ENCODE data around the gene SRGAP1.

SRGAP1 gene

DNA sequence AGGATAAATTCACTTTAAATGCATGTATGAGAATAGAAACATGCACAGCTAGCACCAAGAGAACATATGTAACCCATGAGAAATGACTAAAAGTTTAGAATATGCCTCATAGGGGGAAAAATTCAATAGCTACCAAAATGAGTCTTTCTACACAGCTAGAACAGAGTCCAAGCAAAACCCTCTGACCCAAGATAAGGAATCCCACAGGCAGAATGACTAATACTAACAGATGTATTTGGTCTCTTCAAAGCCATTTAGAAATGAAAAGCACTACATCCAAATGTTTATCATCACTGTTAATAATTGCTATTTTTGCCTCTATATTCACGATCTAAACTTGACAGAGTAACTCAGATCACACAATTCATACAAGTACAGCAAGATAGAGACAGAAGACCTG, 333.6 kb downstream of the SRGAP1 start:
- TF ChIP-seq, protein P1, sequence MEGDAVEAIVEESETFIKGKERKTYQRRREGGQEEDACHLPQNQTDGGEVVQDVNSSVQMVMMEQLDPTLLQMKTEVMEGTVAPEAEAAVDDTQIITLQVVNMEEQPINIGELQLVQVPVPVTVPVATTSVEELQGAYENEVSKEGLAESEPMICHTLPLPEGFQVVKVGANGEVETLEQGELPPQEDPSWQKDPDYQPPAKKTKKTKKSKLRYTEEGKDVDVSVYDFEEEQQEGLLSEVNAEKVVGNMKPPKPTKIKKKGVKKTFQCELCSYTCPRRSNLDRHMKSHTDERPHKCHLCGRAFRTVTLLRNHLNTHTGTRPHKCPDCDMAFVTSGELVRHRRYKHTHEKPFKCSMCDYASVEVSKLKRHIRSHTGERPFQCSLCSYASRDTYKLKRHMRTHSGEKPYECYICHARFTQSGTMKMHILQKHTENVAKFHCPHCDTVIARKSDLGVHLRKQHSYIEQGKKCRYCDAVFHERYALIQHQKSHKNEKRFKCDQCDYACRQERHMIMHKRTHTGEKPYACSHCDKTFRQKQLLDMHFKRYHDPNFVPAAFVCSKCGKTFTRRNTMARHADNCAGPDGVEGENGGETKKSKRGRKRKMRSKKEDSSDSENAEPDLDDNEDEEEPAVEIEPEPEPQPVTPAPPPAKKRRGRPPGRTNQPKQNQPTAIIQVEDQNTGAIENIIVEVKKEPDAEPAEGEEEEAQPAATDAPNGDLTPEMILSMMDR (IDR thresholded peaks at IDR 0.05): no peak
- Mint-ChIP-seq H3K4me1 (peaks cover 12% of the 10 kb centered on the region), H3K27me3 (ENCODE audit: low read depth, poor library complexity) (peaks cover 10% of the 10 kb centered on the region), H3K4me3 (no peak overlapping the region), H3K9me3 (no peaks in the 10 kb centered on the region), H3K27ac (no peak overlapping the region), H3K36me3 (ENCODE audit: low read depth) (no peaks in the 10 kb centered on the region)
- no peak for DNase-seq

DNA sequence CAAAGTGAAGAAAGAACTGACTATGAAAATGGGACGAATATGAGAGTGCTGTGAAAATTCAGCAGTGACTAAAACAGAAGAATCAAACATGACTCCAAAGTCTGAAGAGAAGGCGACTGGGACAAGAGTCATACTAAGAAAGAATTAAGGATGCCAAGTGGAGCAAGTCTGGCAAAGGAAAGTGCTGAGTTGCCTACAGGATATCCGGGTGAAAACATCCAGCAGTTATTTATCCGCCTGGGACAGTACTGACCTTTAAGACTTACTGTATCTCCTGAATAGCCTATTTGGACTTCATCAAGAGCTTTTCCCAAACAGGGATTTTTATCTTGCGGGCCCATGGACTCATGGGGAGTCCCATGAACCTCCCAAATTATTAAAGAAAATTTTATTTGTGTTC, 336.5 kb downstream of the SRGAP1 start:
- Mint-ChIP-seq H3K36me3 (ENCODE audit: low read depth) (no peaks in the 10 kb centered on the region), H3K27me3 (ENCODE audit: low read depth, poor library complexity) (peaks cover 9% of the 10 kb centered on the region), H3K27ac (no peak overlapping the region), H3K4me3 (no peak overlapping the region), H3K9me3 (no peaks in the 10 kb centered on the region), H3K4me1 (peaks cover 6% of the 10 kb centered on the region)
- TF ChIP-seq, protein P1 (IDR thresholded peaks at IDR 0.05): no peak
- no peak for DNase-seq

DNA sequence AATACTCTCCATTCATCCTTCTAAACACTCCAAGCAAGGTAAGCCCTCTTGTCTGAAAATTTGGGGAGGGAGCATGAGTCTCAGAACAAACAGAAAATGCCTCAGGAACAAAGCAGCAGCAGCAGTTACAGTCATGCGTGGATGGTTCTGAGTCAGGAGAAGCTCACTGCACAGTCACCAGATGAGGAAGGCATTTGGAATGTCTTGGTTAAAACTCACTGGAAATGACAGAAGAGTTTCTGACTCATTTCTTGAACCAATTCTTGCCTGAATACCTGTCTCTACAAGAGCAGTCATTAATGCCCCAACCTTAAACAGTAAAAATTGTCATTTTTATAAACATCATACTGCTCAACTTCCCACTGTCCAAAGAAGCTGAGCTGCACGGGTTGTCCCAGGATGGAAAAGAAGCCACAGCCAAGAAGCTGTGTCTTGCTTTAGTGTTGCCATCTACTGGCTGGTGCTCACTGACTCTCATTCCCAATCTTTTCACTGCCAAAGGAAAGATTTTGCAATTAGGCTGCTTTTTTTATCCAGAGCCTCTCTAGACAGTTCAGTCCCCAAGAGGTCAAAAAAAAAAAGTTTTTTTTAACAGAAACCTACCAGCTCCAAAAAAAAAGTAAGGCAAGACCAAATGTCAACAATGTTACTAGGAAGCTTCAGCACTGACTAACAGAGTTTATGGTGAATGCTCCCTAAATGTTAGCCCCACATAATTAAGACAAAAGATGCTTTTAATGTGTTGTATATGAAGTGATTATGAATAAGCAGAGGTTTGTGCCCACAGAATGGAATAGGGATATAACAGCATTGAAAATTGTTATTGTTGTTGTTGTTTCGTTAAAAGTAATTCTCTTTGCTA, 337.2 kb downstream of the SRGAP1 start:
- H3K27ac Mint-ChIP-seq: no peak overlapping the region
- H3K27me3 Mint-ChIP-seq (ENCODE audit: low read depth, poor library complexity): peaks cover 8% of the 10 kb centered on the region
- TF ChIP-seq, protein P1 (IDR thresholded peaks at IDR 0.05): no peak
- peak; percentile 6 for DNase-seq
- peaks cover 6% of the 10 kb centered on the region for H3K4me1 Mint-ChIP-seq
- H3K4me3 Mint-ChIP-seq: no peak overlapping the region
- H3K9me3 Mint-ChIP-seq: no peaks in the 10 kb centered on the region
- no peaks in the 10 kb centered on the region for H3K36me3 Mint-ChIP-seq (ENCODE audit: low read depth)

DNA sequence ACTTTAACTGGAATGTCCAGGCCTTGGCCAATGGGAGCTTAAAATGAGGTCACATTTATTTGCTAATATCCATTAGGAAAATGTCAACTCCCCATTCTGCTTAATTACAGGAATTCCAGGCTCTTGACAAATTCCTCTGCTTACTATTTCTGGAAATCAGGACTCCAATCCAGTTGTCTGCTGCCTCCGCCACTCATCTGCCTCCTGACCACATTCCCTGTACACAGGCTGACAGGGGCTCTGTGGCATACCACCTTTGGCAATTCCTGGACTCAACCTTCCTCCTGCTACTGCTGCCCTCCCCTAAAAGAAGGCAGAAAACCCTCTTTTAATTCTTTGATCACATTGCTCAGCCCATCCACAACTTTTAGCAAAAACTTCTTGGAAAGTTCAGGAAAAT, 339.7 kb downstream of the SRGAP1 start:
- no peak for DNase-seq
- no peaks in the 10 kb centered on the region for H3K36me3 Mint-ChIP-seq (ENCODE audit: low read depth)
- H3K4me3 Mint-ChIP-seq: no peak overlapping the region
- H3K4me1 Mint-ChIP-seq: peaks cover 6% of the 10 kb centered on the region
- peaks cover 3% of the 10 kb centered on the region for H3K27me3 Mint-ChIP-seq (ENCODE audit: low read depth, poor library complexity)
- no peaks in the 10 kb centered on the region for H3K9me3 Mint-ChIP-seq
- TF ChIP-seq, protein P1 (IDR thresholded peaks at IDR 0.05): no peak
- no peak overlapping the region for H3K27ac Mint-ChIP-seq

DNA sequence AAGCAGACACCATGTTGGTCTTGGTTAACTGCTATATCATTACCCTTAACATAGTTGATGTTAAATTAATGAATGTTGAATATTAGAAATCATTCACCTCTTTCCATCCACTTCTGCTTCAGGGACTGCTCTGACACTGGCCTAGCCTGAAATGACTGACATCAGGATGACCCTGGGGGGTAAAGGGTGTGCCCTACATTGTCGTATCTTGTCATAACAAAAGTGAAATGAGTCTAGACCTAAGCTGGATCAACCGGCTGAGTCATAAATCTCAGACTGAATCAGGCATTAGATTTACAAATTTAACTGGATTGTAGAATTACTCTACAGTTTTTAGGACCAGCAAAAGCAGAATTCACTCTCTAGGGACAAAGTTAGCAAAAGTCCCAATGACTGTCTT, 342.3 kb downstream of the SRGAP1 start:
- no peak for DNase-seq
- no peak overlapping the region for H3K4me3 Mint-ChIP-seq
- H3K9me3 Mint-ChIP-seq: no peaks in the 10 kb centered on the region
- peaks cover under 1% of the 10 kb centered on the region for H3K4me1 Mint-ChIP-seq
- no peak overlapping the region for H3K27ac Mint-ChIP-seq
- no peaks in the 10 kb centered on the region for H3K27me3 Mint-ChIP-seq (ENCODE audit: low read depth, poor library complexity)
- TF ChIP-seq, protein P1 (IDR thresholded peaks at IDR 0.05): no peak
- no peaks in the 10 kb centered on the region for H3K36me3 Mint-ChIP-seq (ENCODE audit: low read depth)

DNA sequence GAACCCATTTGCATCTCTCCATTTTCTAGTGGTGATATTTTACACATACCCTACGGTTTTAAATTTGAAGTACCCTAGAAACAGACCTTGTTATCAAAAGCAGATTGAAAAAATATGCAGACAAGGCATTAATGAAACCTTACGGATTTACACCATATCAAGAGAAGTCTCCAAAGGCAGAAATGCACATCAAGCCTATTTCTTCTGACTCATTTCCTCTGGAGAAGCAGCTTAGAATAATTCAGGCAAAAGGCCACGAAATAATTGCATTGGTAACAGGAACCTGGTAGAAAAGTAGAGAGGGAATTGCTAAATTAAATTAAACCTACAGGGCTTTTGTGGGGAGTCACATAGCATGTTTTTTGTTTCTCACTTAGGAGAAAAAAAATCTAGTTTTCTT, 342.9 kb downstream of the SRGAP1 start:
- no peak for DNase-seq
- no peaks in the 10 kb centered on the region for H3K4me1 Mint-ChIP-seq
- no peaks in the 10 kb centered on the region for H3K36me3 Mint-ChIP-seq (ENCODE audit: low read depth)
- H3K9me3 Mint-ChIP-seq: no peaks in the 10 kb centered on the region
- TF ChIP-seq, protein P1 (IDR thresholded peaks at IDR 0.05): no peak
- no peak overlapping the region for H3K27ac Mint-ChIP-seq
- no peak overlapping the region for H3K4me3 Mint-ChIP-seq
- H3K27me3 Mint-ChIP-seq (ENCODE audit: low read depth, poor library complexity): no peaks in the 10 kb centered on the region
